ENCODE measurements around the gene H2AZ2.

DNA sequence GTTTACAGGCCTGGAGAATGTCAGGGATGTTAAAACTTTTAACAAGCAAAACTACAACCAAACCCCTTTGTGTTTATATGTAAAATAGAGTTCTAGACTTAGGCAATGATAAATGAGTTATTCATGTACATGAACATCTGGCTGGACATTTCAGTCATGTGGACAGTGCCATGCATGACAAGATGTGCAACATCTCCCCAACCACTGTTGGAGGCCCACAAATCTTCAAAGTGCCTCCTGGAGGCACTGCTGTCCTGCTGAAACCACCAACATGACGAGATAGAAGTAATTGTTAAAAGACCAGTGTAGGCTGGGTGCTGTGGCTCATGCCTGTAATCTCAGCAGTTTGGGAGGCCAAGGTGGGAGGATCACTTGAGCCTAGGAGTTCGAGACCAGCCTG, 33.0 kb downstream of the H2AZ2 start:
- TF ChIP-seq, protein P1, sequence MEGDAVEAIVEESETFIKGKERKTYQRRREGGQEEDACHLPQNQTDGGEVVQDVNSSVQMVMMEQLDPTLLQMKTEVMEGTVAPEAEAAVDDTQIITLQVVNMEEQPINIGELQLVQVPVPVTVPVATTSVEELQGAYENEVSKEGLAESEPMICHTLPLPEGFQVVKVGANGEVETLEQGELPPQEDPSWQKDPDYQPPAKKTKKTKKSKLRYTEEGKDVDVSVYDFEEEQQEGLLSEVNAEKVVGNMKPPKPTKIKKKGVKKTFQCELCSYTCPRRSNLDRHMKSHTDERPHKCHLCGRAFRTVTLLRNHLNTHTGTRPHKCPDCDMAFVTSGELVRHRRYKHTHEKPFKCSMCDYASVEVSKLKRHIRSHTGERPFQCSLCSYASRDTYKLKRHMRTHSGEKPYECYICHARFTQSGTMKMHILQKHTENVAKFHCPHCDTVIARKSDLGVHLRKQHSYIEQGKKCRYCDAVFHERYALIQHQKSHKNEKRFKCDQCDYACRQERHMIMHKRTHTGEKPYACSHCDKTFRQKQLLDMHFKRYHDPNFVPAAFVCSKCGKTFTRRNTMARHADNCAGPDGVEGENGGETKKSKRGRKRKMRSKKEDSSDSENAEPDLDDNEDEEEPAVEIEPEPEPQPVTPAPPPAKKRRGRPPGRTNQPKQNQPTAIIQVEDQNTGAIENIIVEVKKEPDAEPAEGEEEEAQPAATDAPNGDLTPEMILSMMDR (IDR thresholded peaks at IDR 0.05), result no peak
- TF ChIP-seq POLR2A (IDR thresholded peaks at IDR 0.05), result no peak
